Smooth muscle cell (in vitro differentiated cells): ENCODE results near the gene ST6GALNAC6. TPM values are rescaled to one million over a fixed set of nuclear protein-coding genes. Genes with fewer than 3 reads are reported as not detected.
"Not testable (repeated sequence)": the region's sequence is repeated elsewhere in the genome, so short reads cannot be mapped to it uniquely, and the experiment has no call there.

Source experiments
- DNase-seq: peaks from one replicate; lab custom pipeline; 2025; ENCODE audit not compliant: unreplicated experiment; lab: John Stamatoyannopoulos, UW
- H2AFZ ChIP-seq: fragments of 200-600 bp; sonication (generic); 2 replicates; pipeline ENCODE4 v1.6.0; 2016; ENCODE audit warnings: antibody characterized with exemption, low read depth, mild to moderate bottlenecking
- H3F3A ChIP-seq: fragments of 200-600 bp; sonication (generic); 2 replicates; pipeline ENCODE4 v1.6.0; 2017; ENCODE audit warnings: antibody characterized with exemption, low read depth
- H3K27ac ChIP-seq: fragments of 200-600 bp; sonication (generic); 2 replicates; pipeline ENCODE4 v1.5.1; 2016; ENCODE audit warnings: low read depth, mild to moderate bottlenecking
- H3K27me3 ChIP-seq: fragments of 200-600 bp; sonication (generic); 2 replicates; pipeline ENCODE4 v1.6.1; 2016; ENCODE audit warnings: low read depth, mild to moderate bottlenecking
- H3K36me3 ChIP-seq: fragments of 200-600 bp; sonication (generic); 2 replicates; pipeline ENCODE4 v1.5.1; 2016; ENCODE audit warnings: low read depth
- H3K4me1 ChIP-seq: fragments of 200-600 bp; sonication (generic); 2 replicates; pipeline ENCODE4 v1.5.1; 2016; ENCODE audit warnings: low read depth
- H3K4me2 ChIP-seq: fragments of 200-600 bp; sonication (generic); 2 replicates; pipeline ENCODE4 v1.6.0; 2016; ENCODE audit warnings: mild to moderate bottlenecking
- H3K4me3 ChIP-seq: fragments of 200-600 bp; sonication (generic); 2 replicates; pipeline ENCODE4 v1.5.1; 2016; ENCODE audit warnings: mild to moderate bottlenecking
- H3K79me2 ChIP-seq: fragments of 200-600 bp; sonication (generic); 2 replicates; pipeline ENCODE4 v1.6.0; 2016; ENCODE audit warnings: low read depth, mild to moderate bottlenecking
- H3K9ac ChIP-seq: fragments of 200-600 bp; sonication (generic); 2 replicates; pipeline ENCODE4 v1.6.0; 2016; ENCODE audit warnings: low read depth
- H3K9me3 ChIP-seq: fragments of 200-600 bp; sonication (generic); replicated peaks from 2 replicates; pipeline ENCODE4 v1.5.1; 2016; ENCODE audit warnings: low read depth
- H4K20me1 ChIP-seq: fragments of 200-600 bp; sonication (generic); 2 replicates; pipeline ENCODE4 v1.6.0; 2016; ENCODE audit warnings: low read depth
- WGBS: methylation state at CpG from one replicate; pipeline ENCODE4 v1.1.7; 2016; ENCODE audit warnings: low lambda C conversion rate; 5-methylcytosine and 5-hydroxymethylcytosine counted together
- polyA plus RNA-seq: library from polyadenylated mRNA; unstranded; fragments of >200 nt; fragmentation: Nextera tagmentation; extraction: Ambion mirVana; gene quantifications from 2 replicates; pipeline ENCODE4 v1.2.1, GENCODE V29; 2016
- total RNA-seq: library from RNA; depleted of rRNA; stranded (reverse); fragments of >200 nt; gene quantifications from 2 replicates; pipeline ENCODE4 v1.2.3, GENCODE V29; 2014
- TF ChIP-seq, protein P1 (sequence below): fragments of 200-600 bp; sonication (generic); IDR thresholded peaks from 2 replicates; pipeline ENCODE4 v1.5.1; 2017; ENCODE audit warnings: borderline replicate concordance, mild to moderate bottlenecking, antibody characterized with exemption; ENCODE audit not compliant: insufficient read depth, poor library complexity, severe bottlenecking

The ST6GALNAC6 gene
- total and polyA plus RNA-seq, 2 experiments from 2014 or later: 36.4 to 65.8 TPM

- no peak for DNase-seq
- TF ChIP-seq, protein P1, sequence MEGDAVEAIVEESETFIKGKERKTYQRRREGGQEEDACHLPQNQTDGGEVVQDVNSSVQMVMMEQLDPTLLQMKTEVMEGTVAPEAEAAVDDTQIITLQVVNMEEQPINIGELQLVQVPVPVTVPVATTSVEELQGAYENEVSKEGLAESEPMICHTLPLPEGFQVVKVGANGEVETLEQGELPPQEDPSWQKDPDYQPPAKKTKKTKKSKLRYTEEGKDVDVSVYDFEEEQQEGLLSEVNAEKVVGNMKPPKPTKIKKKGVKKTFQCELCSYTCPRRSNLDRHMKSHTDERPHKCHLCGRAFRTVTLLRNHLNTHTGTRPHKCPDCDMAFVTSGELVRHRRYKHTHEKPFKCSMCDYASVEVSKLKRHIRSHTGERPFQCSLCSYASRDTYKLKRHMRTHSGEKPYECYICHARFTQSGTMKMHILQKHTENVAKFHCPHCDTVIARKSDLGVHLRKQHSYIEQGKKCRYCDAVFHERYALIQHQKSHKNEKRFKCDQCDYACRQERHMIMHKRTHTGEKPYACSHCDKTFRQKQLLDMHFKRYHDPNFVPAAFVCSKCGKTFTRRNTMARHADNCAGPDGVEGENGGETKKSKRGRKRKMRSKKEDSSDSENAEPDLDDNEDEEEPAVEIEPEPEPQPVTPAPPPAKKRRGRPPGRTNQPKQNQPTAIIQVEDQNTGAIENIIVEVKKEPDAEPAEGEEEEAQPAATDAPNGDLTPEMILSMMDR: no peak
- WGBS: 95% methylated on average over 15 of the region's 15 CpGs
- no peak overlapping the region for H3K27ac ChIP-seq
- H3K4me1 ChIP-seq: no peaks in the 10 kb centered on the region
- no peak overlapping the region for H2AFZ ChIP-seq
- H3K36me3 ChIP-seq: no peaks in the 10 kb centered on the region
- peaks cover 5% of the 10 kb centered on the region for H4K20me1 ChIP-seq
- H3K4me3 ChIP-seq: no peak overlapping the region
- no peak overlapping the region for H3K4me2 ChIP-seq
- no peaks in the 10 kb centered on the region for H3K27me3 ChIP-seq
- no peaks in the 10 kb centered on the region for H3K79me2 ChIP-seq
- H3K9ac ChIP-seq: no peak overlapping the region
- no peaks in the 10 kb centered on the region for H3F3A ChIP-seq
- H3K9me3 ChIP-seq: no peaks in the 10 kb centered on the region
These were observed 14.4 kb downstream of the ST6GALNAC6 start for GRCh38 chr9:127884976-127885490.

DNA sequence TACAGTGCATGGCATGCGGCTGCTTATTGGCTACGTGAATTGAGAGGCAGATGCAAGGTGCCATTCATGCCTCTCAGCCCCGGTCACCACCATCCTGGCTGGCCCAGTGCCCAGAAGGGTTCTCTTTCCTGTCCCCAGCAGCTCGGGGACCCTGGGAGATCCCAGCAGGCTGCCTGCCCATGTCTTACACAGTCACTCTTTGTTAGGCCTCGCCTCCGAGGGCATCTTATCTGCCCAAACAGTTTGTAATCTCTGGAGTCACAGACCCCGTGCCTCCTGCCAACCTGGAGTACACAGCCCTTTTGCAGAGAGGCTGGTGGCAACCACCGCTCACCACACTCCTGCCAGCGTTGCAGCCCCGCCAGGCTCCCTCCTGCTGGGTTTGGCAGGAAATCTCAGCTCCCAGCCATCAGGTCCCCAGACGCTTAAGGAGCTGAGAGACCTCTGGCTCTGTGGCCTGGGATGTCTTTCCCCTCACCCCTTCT is 14.9 kb downstream of the ST6GALNAC6 start:
- Histone ChIP-seq H3K27ac (no peak overlapping the region), H3K4me1 (no peaks in the 10 kb centered on the region), H3K4me2 (no peak overlapping the region), H3K9me3 (no peaks in the 10 kb centered on the region), H3F3A (no peaks in the 10 kb centered on the region), H3K36me3 (no peaks in the 10 kb centered on the region), H4K20me1 (no peaks in the 10 kb centered on the region), H3K79me2 (no peaks in the 10 kb centered on the region), H3K27me3 (no peaks in the 10 kb centered on the region), H3K9ac (no peak overlapping the region), H3K4me3 (no peak overlapping the region), H2AFZ (no peak overlapping the region)
- WGBS: 84% methylated on average over 11 of the region's 11 CpGs
- DNase-seq: no peak
- TF ChIP-seq, protein P1: no peak

DNA sequence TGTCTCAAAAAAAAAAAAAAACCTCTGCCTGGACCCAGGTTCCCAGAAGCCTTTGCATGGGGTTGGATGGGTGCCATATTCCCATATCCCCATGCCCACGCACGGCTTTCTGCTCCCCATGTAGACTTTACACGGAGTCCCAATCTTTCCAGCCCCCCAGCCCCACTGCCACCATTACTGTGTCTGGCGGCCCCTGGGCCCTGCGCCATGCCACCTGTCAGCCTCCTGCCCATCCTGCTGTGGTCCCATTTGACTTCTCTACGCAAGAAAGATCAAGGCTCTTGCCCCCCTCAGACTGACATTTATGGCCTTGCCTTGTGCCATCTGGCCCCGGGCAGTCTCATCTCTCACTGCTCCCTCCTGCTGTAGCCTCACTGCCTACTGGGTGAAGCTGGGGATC is 15.4 kb downstream of the ST6GALNAC6 start:
- Histone ChIP-seq H3K9me3 (no peaks in the 10 kb centered on the region), H3K79me2 (no peaks in the 10 kb centered on the region), H3K27me3 (no peaks in the 10 kb centered on the region), H3K27ac (no peak overlapping the region), H3F3A (no peaks in the 10 kb centered on the region), H3K9ac (no peak overlapping the region), H3K4me1 (no peaks in the 10 kb centered on the region), H3K36me3 (no peaks in the 10 kb centered on the region), H2AFZ (no peak overlapping the region), H3K4me2 (no peak overlapping the region), H4K20me1 (no peaks in the 10 kb centered on the region), H3K4me3 (no peak overlapping the region)
- 94% methylated on average over 7 of the region's 7 CpGs for WGBS
- DNase-seq: no peak
- TF ChIP-seq, protein P1: no peak

GRCh38 chr9:127881715-127882114 is 17.7 kb downstream of the ST6GALNAC6 start:
- not testable (repeated sequence) for H3K4me3 ChIP-seq, H3K27ac ChIP-seq, H2AFZ ChIP-seq, H3F3A ChIP-seq, H3K9me3 ChIP-seq, H4K20me1 ChIP-seq, H3K4me2 ChIP-seq, H3K9ac ChIP-seq, H3K36me3 ChIP-seq, H3K79me2 ChIP-seq, H3K27me3 ChIP-seq, DNase-seq, H3K4me1 ChIP-seq
- WGBS: 92% methylated on average over 3 of the region's 3 CpGs
